NCI-H748 (cell line): Measurements from ENCODE around the gene RAB3A.
"Not testable (repeated sequence)": the region's sequence is repeated elsewhere in the genome, so short reads cannot be mapped to it uniquely, and the experiment has no call there.

Experiments
- DNase-seq: peaks from one replicate; lab custom pipeline; 2025; ENCODE audit not compliant: unreplicated experiment; lab: John Stamatoyannopoulos, UW

Gene RAB3A

DNA sequence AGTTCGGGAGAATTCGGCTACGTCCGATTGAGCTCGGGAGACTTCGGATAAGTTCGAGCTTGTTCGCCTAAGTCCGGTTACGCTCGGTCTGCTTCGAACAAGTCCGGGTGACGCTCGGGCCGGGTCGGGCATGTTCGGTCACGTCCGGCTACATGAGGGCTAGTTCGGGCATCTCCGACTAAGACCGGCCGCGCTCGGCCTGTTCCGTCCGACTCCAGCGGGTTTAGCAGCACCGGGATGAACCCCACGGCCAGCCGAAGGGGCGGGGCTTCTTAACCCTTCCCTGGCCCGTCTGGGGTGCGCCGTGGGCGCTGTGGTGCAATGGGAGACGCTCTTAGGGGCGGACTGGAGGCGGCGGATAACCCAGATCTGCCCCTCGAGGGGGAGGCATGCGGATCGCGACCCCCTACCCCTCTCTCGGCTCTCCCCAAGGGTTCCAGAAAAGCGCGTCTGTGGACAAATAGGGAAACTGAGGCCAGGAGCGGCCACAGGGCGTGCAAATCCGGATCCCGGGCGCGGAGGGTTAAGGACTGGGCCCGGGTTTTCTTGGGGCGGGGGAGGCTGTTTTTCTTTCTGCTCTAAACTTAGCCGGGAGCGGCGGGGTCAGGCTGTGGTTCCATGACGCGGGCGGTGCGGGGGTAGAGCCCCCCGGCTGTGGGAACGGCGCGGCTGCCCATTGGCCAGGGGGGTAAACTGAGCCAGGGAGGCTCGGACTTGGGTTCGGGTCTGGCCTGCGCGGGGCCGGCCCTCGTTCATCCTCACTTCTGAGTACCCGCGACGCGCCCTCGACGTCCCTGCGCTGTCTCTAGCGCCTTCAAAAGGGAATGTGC, 20.9 kb upstream of the RAB3A start:
- peak; percentile 98 for DNase-seq

DNA sequence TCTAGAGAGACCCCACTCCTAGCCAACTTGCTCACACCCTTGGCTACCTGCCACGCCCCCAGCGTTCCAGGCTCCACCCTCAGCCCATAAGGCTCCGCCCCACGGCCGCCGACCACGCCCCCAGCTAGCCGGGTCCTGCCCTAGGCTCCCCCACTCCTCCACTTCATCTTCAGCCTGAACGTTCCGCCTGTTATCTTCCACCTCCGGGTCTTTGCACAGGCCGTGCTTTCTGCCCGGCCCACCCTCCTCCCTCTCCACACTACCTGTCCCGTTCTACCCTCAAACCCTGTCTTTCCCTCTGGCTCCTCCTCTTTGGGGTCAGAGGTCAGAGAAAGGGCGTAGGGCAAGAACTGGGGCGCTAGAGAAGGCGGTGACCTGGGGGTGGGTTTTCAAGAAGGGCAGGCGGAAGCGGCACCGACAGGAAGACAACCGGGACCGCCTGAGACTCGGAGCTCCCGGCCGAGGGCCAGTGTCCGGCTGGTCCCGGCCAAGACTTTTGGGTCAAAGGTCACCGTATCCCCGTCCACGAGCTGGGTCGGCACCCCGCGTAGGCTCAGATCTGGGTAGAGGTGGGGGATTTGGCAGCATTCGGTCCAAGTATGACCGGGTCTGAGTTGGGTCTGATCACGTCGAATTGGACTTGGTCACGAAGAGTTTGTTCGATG, 20.1 kb upstream of the RAB3A start:
- peak; percentile 34 for DNase-seq

DNA sequence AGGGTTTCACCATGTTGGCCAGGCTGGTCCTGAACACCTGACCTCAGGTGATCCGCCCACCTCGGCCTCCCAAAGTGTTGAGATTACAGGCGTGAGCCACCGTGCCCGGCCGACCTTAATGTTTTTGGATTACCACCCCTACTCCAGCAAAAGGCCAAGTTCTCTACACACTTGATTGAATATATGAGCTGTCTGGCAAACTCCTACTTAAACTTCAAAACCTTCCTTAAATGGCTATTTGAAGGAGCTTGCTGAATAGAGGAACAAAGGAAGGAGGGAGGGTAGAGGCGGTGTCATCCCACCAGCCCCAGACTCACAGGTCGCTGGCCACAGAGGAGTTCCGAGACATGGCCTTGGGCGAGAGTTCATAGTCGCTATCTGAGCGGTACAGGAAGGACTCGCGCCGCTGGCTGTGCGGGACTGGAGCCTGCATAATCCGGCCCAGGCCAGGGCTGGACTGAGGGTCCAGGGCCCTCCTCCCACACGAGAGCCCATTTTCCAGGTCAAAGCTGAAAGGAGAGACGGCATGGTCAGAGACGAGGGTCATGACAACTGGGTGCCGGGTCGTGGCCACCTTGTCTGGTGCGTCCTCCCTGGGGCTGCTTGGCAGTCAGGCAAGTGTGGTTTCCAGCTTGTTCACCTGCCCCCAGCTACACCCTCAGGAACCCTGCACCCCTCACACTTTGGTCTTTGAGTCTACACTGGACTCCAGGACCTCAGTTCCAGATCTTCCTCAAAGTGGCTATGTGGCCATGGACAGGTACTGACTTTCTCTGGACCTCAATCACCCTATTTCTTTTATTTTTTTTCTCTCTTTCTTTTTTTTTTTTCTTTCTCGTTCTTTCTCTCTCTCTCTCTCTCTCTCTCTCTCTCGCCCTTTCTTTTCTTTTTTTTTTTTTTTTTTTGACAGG, 18.2 kb upstream of the RAB3A start:
- no peak for DNase-seq

DNA sequence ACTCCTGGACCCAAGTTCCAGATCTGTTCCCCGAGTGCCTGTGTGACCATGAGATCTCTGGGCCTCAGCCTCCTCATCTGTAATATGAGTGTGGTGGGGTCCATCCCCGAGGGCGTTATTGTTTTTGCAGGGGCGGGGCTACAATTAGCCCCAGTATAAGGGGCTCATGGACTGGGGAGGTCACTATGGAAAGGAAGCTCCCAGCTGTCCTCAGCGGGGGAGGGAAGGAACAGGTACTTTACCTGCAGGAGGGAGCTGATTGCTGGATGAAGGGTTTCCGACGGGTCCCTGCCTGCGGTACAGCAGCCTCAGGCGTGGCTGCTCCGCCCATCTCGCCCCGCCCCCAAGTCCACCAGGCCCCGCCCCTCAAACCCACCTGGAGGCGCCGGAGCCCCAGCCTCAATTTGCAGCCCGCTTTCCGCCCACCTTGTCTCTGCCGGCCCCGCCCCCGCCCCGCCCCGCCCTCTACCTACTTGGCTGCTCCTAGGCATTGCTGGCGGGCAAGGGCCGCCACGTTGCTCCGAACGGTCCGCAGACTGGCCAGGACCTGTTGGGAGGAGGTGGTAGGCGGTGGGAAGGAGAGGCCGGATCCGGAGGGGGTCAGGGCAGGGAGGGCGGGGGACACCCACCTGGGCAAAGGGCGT, 16.9 kb upstream of the RAB3A start:
- DNase-seq = peak; percentile 63

DNA sequence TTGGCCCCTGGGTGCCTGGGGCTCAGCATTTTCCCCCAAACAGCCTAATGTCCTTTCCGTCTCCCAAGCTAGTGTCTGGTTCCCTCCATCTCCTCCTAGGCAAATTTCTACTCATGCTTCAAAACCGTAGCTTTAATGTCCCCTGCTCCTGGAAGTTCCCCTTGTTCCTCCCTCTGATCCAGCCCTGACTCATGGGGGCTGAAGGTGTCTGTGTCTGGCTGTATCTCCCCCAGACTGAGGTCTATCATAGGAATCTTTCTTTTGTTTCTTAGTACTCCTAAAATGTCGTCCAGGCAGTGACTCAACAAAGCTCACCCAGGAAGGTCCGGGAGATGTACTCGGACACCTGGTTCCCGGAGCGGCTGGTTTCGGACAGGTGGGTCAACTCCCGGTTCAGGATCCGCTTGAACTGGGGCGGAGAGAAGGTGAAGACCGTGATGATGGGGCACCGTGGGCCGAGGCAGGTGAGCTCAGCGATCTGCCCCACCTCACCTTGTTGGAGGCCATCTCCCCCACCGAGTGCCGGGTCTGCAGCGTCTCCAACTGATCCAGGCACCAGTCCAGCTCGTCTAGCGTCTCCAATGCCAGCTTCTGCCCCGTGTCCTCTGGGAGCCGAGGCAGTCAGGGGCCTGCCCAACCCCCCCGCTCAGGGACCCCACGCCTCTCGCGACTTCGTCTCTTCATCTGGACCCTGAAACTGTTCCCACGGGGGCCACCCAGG, 16.2 kb upstream of the RAB3A start:
- DNase-seq = no peak

DNA sequence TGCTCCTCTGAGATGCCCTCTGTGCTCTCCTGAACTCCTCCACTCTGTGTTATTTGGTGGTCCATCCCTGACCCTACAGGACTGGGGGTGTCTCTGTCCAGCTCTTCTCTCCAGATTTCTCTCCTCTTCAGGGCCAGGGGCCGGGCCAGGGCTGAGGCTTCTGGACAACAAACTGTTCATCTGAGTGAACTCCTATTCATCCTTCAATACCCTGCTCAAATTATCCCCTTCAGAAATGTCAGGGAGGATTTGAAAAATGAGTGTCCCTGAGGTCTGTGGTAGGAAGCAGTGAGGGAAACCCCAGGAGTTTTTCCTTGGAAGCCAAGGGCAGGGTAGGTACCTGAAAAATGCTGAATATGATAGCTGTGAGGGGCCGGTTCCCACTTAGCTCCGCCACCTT, 14.8 kb upstream of the RAB3A start:
- no peak for DNase-seq

DNA sequence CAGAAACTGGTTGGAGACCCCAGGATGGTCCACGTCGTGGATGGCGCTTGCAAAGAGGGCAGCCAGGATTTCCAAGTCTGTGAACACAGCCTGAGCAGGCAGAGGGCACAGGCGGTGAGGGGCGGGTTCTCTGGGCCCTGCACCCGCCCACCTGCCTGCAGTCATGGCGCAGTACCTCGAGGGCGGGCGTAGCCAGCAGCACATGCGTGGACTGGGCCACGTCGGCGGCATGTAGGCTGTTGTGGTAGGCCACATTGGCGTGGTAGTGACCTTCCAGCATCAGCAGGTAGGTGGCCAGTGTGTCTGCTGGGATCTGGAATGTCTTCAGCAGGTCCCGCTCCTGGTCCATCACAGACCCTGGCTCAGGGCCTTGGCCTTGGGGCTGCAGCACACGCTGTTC, 14.3 kb upstream of the RAB3A start:
- no peak for DNase-seq

DNA sequence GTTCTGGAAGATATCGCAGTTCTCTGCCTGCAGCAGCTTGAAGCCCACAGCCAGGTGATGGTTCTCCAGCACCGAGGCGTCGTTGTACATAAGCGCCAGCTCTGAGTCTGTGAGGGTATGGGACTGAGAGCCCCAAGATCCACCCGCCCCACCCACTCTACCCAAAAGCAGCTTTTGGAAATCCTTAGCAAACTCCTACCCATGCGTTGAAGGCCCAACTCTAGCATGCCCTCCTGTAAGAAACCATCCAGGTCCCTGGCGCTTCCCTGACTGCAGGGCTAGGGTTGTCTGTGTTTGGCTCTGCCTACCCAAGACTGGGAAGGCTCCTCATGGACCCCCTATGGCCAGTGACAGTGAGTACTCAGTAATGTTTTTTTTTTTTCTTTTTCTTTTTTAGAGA, 12.9 kb upstream of the RAB3A start:
- DNase-seq = no peak

DNA sequence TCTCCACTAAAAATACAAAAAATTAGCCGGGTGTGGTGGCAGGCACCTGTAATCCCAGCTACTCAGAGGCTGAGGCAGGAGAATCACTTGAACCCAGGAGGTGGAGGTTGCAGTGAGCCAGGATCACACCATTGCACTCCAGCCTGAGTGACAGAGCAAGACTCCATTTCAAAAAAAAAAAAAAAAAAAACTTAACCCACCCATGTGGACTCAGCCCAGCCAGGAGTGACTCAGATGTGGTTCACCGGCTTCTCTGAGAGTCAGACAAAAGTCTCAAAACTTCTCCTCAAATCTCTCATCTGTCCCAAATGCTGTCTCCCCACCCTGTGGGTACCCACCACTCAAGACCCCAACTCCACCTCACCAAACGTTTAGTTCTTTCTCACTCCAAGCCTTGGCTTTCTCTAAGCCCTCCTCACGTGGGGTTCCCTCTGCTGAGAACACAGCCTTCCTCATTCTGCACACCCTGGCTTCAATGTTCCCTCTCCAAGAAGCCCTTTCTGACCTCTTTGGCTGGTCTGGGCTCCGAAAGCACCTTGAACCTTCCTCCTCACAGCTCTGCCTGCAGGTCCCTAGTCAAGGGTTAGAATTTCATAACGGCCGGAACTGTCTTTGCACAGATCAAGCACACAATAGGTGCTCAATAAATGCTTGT, 11.1 kb upstream of the RAB3A start:
- DNase-seq = no peak

DNA sequence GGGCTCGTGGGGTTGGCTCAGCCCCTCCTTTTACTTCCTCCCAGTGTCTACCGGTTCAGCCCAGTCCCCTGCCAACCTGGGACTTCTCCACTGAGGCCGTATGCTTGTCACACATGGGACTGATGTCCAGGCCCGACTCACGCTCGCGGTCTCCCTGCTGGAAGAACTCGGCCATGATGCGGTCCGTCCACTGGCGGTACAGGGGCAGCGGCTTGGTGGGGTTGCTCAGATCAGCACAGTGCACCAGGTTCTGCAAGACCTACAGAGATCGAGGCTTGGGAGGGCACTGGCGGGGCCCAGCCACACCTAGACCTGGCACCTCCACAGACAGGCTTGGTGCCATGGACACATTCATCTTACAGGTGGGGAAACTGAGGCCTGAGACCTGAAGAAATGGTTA, 7.8 kb upstream of the RAB3A start:
- DNase-seq = no peak

DNA sequence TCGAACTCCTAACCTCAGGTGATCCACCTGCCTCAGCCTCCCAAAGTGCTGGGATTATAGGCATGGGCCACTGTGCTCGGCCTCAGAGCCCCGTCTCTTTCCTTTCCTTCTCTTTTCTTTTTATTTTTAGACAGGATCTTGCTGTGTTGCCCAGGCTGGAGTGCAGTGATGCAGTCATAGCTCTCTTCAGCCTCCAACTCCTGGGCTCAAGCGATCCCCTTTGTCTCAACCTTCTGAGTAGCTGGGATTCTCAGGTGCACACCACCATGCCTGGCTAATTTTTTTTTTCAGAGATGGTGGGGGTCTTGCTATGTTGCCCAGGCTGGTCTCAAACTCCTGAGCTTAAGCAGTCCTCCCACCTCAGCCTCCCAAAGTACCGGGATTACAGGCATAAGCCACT, 6.1 kb upstream of the RAB3A start:
- DNase-seq = not testable (repeated sequence)

DNA sequence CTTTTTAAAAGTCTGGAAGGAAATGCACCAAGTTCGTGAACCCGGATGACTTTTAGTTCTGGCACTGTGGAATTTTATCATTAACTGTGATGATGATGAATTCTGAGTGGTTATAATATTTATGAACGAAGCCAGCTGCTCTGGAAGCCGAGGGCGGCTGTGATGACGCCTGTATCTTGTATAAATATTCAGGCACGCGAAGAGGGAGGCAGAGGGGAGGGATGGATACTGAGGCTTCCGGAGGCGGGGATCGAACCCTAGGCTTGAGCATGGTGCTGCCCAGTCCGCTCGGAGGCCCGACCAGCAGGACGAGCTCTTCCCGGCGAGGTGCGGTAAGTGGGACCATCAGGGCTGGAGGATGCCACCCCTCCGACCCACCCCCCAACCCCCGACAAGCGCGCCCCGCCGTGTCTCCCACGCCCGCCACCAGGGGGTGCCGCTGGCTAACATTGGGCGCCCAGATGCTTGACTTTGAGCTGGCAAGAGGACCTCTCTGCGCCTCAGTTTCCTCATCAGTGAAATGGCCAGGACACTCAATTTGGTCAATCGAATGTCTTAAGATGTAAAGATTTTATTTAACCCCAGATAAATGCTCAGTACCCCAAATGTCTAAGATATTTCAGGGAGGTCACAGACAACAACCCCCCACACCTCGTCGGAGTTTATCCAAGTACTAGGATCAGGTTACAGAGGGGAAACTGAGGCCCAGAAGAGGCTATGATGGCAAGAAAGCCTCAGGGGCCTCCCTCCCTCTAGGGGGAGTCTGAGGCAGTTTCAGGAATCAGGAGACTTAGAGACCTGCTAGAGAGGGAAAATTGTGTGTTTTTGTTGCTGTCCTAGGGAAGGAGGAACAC, 4.5 kb upstream of the RAB3A start:
- peak; percentile 30 for DNase-seq

DNA sequence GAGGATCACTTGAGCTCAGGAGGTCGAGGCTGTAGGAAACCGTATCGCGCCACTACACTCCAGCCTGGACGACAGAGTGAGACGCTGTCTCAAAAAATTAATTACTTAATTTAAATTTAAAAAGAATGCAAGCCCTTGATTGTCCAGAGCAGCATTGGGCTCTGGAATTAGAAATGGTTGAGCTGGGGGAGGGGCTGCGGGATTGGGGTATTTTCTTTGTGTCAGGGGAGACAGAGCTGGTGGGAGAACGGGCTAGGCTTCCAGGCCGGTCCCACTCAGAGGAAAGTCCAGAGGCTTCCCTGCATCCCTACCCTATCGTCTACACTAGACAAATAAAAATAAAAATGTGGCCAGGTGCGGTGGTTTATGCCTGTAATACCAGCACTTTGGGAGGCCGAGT, 2.2 kb upstream of the RAB3A start:
- no peak for DNase-seq

DNA sequence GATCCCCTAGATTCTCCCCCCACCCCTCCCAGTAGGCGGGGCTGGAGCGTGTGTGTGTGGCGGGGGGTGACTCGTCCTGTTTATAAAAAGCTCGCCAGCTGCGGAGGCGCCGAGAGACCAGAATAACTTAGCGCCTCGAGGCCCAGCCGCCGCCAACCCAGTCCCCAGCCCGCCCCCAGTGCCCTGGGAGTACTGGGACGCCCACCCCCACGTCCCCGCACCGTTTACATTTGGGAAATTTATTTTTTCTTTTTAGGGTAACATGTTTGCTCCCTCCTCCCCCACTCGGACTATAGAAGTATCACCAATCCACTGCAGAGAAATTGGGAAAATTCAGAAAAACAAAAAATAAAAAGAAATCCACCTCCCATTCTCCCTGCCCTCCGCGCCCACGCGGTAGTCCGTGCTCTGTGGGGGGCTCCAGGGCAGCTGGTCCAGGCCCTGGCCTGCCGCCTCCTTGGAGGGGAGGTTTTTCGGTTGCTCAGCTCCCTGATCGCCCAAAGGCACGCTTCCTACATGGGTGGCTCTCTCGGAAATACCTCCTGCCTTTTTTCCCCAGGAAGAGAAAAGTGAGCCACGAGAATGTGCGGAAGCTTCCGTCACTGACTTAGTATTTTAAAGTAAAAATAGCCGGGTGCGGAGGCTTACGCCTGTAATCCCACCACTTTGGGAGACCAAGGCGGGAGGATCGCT, 1.5 kb upstream of the RAB3A start:
- peak; percentile 55 for DNase-seq

DNA sequence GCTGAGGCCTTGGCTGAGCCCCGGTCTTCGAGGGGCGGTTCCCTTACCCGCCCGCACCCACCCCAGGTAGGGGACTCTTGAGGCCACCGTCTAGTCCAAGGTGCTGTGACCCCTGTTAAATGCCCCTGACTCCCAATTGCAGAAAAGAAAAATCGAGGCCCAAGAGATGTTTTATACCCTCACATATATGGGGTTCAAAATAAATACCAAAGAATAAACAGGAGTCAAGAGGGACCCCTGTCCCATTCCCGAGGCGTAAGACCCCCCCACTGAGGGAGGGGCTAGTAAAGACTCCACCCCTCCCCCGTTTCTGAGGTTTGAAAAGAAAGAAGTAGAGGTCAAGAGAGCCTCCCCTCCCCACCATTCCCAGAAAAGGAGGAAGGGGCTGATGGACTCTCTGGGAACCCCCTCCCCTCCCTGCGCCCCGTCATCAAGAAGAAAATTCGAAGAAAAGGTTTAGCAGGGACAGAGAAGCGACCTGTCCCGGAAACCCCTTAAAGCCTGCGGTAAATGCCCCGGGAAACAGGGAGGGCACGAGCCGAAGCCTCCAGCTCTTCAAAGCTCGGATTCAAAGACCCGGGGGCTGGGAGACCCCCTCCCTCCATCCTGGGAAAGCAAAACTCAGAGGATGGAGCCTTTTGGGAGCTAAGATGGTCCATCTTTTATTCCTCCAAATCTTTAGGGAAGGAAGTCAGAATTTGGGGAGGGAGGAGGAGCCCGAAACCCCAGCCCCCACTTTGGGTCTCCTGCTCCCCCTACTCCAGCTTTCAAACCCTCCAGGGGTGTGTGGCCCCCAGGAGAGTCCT, 755 bp upstream of the RAB3A start:
- DNase-seq = peak; percentile 72

DNA sequence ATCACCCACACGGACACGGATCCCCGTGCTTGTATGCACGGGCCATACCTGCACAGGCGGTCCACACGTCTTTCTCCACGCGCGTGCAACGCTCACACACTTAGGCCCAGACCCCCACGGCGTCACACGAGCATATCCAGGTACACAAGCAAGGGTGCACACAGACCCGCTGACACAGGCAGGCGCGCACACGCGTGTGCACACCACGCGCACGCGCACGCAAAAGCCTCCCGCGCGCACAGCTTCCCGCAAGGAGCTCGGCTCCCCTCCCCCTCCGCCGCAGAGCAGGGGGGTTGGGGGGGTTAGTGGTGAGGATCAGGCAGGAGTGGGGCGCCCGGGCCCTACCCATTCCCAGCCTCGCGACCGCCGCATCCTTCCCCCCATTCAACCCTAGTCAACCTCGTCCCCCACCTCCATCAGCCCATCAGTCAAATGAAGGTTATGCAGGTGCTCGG, 407 bp downstream of the RAB3A start:
- DNase-seq = peak; percentile 46

DNA sequence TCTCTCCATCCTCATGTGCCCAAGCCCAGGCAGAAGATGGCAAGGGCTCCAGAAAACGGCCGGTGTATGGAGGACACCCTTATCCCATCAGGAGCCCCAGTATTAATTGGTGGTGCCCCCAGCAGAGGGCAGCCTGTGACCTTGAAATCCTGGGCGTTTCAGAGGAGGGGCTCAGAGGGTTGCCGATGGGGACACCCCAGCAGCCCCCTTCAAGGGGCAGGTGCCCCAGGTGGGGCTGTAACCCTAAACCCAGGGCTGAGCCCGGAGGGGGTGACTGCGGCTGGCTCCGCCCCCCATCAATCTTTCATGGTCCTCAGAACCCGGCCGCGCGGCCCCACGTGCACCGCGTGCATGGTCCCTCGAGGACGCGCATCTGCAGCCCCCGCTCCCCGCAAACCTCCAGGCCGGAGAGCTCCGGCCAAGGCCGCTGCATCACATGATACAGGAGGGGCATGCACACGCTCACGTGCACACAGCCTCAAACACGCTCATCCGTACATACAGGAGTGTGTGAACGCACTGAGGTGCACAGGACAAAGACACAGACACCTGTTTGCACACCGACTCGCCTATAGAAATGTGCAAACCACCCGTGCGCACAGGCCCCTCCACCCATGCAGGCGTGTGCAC, 949 bp downstream of the RAB3A start:
- DNase-seq = peak; percentile 46
